Dendritic cell treated with granulocyte-macrophage colony-stimulating factor and Interleukin-4, amounts not matched to agents 40 ng/mL and 50 ng/mL, for 4 days (primary cell): Measurements from ENCODE around the gene MYT1.
"Not testable (repeated sequence)": the region's sequence is repeated elsewhere in the genome, so short reads cannot be mapped to it uniquely, and the experiment has no call there.

ENCODE experiments used
- H3K27ac Mint-ChIP-seq: one replicate; pipeline ENCODE4 v1.8.0; 2022; ENCODE audit warnings: mild to moderate bottlenecking, mixed read lengths
- H3K27me3 Mint-ChIP-seq: one replicate; pipeline ENCODE4 v1.8.0; 2022; ENCODE audit warnings: mild to moderate bottlenecking, mixed read lengths
- H3K36me3 Mint-ChIP-seq: one replicate; pipeline ENCODE4 v1.8.0; 2022; ENCODE audit warnings: low read depth, mixed read lengths
- H3K4me1 Mint-ChIP-seq: one replicate; pipeline ENCODE4 v1.8.0; 2022; ENCODE audit warnings: low read depth, mixed read lengths
- H3K4me3 Mint-ChIP-seq: one replicate; pipeline ENCODE4 v1.8.0; 2022; ENCODE audit warnings: mild to moderate bottlenecking, moderate library complexity, mixed read lengths
- H3K9me3 Mint-ChIP-seq: one replicate; pipeline ENCODE4 v1.8.0; 2022; ENCODE audit warnings: mixed read lengths
- intact Hi-C: fragments of 100-400 bp; cut with micrococcal nuclease; formaldehyde crosslinking; loops from one replicate; pipeline ENCODE4 v1.15.0; 2022

MYT1 gene

GRCh38 chr20:64180673-64181072, 16.4 kb downstream of the MYT1 start:
- intact Hi-C loops, result no loop called here
- no peak overlapping the region for H3K4me3 Mint-ChIP-seq
- no peaks in the 10 kb centered on the region for H3K4me1 Mint-ChIP-seq
- peaks cover 6% of the 10 kb centered on the region for H3K9me3 Mint-ChIP-seq
- no peaks in the 10 kb centered on the region for H3K36me3 Mint-ChIP-seq
- peaks cover 4% of the 10 kb centered on the region for H3K27me3 Mint-ChIP-seq
- no peak overlapping the region for H3K27ac Mint-ChIP-seq

DNA sequence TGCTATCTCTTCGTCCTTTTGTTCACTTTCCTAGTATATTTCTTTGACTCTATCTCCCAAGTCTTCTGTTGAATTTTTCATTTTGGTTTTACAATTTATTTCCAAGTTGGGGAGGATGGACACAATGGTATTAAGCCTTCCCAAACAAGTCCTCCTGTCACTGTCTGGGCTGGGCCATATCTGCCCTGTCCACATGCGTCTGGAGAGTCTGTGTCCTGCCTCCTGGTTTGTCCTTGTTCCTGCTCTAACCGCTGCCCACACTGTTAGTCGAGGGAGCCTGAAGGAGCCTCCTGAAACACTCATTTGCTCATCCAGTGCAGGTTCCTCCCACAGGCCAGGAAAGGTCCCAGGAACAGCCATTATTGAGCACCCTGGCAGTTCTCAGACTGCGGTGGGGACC, 17.1 kb downstream of the MYT1 start:
- peaks cover 6% of the 10 kb centered on the region for H3K9me3 Mint-ChIP-seq
- no peaks in the 10 kb centered on the region for H3K4me1 Mint-ChIP-seq
- H3K36me3 Mint-ChIP-seq, result no peaks in the 10 kb centered on the region
- H3K27me3 Mint-ChIP-seq, result peaks cover 2% of the 10 kb centered on the region
- H3K27ac Mint-ChIP-seq, result no peak overlapping the region
- intact Hi-C loops, result no loop called here
- H3K4me3 Mint-ChIP-seq, result no peak overlapping the region

- H3K4me1 Mint-ChIP-seq, result no peaks in the 10 kb centered on the region
- H3K9me3 Mint-ChIP-seq, result peaks cover 6% of the 10 kb centered on the region
- H3K27ac Mint-ChIP-seq, result no peak overlapping the region
- H3K36me3 Mint-ChIP-seq, result no peaks in the 10 kb centered on the region
- no peak overlapping the region for H3K4me3 Mint-ChIP-seq
- intact Hi-C loops, result no loop called here
- H3K27me3 Mint-ChIP-seq, result peaks cover under 1% of the 10 kb centered on the region
Measured at GRCh38 chr20:64182146-64182865, 18.1 kb downstream of the MYT1 start.

DNA sequence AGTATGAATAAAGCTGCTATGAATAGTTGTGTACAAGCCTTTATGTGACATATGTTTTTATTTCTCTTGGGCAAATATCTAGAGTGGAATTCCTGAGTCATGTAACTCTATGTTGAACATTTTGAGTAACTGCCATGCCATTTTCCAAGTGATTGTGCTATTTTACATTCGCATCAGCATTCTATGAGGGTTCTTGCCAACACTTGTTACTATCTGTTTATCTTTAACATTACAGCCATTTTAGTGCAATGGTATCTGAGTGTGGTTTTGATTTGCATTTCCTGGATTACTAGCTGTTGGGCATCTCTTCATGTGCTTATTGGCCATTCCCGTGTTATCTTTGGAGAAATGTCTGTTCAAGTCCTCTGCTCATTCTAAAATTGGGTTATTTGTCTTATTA, 19.1 kb downstream of the MYT1 start:
- Mint-ChIP-seq H3K27me3 (no peaks in the 10 kb centered on the region), H3K27ac (no peak overlapping the region), H3K9me3 (peaks cover 6% of the 10 kb centered on the region), H3K4me3 (no peak overlapping the region), H3K36me3 (no peaks in the 10 kb centered on the region), H3K4me1 (no peaks in the 10 kb centered on the region)
- intact Hi-C loops, result no loop called here

DNA sequence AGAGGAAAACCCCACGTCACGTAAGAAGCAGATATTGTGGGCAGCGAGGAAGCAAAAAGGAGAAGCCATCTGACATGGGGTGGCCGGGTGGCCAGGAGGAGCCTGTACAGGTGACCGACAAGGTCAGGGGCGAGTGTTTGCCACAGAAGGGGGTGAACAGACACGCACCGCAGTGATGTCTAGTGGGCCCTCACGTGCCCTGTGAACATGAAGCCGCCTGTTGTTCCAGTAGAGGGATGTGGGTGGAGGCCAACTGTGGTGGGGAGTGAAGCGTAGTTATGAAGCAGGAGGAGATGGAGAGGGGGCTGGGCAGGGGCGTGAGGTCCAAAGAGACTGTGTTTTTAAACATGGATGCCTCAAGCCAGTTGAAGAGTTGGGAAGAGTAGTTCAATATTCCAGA, 20.5 kb downstream of the MYT1 start:
- Mint-ChIP-seq H3K27ac (no peak overlapping the region), H3K36me3 (no peaks in the 10 kb centered on the region), H3K9me3 (peaks cover 4% of the 10 kb centered on the region), H3K27me3 (no peaks in the 10 kb centered on the region), H3K4me3 (no peak overlapping the region), H3K4me1 (no peaks in the 10 kb centered on the region)
- intact Hi-C loops, result no loop called here

DNA sequence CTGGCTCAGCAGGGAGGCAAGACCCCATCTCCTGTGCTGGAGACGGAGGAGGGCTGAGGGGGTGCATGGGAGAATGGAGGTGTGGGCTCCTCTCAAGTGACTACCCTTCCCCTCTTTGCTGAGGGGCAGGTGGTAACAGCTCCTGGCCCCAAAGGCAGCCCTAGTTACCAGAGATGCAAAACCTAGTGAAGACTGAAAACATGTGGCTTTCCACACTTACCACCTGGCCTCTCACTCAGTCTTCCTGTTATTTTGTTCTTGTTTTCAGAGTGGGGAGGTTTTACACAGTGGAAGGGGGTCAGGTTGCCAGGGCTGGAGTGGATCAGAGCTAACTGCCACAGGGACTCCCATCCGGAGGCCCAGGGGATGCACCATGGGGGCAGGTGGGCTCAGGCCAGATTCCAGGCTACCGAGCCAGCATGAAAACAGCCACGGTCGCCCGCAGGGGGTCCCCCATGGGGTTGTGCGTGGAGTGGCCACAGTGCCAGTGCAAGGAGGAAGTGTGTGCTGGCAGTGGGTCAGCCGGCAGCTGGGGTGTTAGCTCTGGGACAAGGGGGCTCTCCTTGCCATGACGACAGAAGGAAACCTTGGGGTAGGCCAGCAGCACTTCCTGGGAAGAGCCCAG, 21.1 kb downstream of the MYT1 start:
- Mint-ChIP-seq H3K36me3 (no peaks in the 10 kb centered on the region), H3K27me3 (no peaks in the 10 kb centered on the region), H3K27ac (no peak overlapping the region), H3K4me1 (no peaks in the 10 kb centered on the region), H3K4me3 (no peak overlapping the region), H3K9me3 (no peaks in the 10 kb centered on the region)
- intact Hi-C loops, result no loop called here

- intact Hi-C loops, result no loop called here
- Mint-ChIP-seq H3K27ac (no peak overlapping the region), H3K4me3 (no peak overlapping the region), H3K27me3 (no peaks in the 10 kb centered on the region), H3K36me3 (no peaks in the 10 kb centered on the region), H3K9me3 (no peaks in the 10 kb centered on the region), H3K4me1 (no peaks in the 10 kb centered on the region)
Measured at GRCh38 chr20:64186071-64186598, 21.9 kb downstream of the MYT1 start.

- H3K27ac Mint-ChIP-seq, H3K4me1 Mint-ChIP-seq, H3K9me3 Mint-ChIP-seq, H3K27me3 Mint-ChIP-seq, intact Hi-C loops, H3K36me3 Mint-ChIP-seq, H3K4me3 Mint-ChIP-seq: not testable (repeated sequence)
Measured at GRCh38 chr20:64187213-64187612, 23.0 kb downstream of the MYT1 start.

DNA sequence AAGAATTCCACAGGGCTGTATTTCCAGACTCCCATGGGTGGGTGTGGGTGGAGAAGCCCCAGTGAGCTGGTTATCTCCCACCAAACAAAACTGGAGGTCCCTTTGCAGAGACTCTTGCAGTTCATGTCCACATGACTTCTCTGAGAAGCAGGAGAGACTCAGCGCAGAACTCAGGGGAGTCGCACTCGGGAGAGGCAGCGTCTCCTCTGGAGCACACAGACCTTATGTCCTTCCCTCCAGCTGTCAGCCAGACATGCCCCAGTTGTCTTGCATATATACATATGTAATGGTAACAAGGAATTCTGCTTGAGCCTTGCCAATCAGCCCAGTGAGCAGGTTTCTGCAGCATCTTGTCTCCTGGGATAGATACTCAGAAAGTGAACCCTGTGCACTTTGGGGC, 23.8 kb downstream of the MYT1 start:
- Mint-ChIP-seq H3K4me3 (no peak overlapping the region), H3K9me3 (no peaks in the 10 kb centered on the region), H3K4me1 (no peaks in the 10 kb centered on the region), H3K27ac (no peak overlapping the region), H3K27me3 (no peaks in the 10 kb centered on the region), H3K36me3 (no peaks in the 10 kb centered on the region)
- intact Hi-C loops, result no loop called here

DNA sequence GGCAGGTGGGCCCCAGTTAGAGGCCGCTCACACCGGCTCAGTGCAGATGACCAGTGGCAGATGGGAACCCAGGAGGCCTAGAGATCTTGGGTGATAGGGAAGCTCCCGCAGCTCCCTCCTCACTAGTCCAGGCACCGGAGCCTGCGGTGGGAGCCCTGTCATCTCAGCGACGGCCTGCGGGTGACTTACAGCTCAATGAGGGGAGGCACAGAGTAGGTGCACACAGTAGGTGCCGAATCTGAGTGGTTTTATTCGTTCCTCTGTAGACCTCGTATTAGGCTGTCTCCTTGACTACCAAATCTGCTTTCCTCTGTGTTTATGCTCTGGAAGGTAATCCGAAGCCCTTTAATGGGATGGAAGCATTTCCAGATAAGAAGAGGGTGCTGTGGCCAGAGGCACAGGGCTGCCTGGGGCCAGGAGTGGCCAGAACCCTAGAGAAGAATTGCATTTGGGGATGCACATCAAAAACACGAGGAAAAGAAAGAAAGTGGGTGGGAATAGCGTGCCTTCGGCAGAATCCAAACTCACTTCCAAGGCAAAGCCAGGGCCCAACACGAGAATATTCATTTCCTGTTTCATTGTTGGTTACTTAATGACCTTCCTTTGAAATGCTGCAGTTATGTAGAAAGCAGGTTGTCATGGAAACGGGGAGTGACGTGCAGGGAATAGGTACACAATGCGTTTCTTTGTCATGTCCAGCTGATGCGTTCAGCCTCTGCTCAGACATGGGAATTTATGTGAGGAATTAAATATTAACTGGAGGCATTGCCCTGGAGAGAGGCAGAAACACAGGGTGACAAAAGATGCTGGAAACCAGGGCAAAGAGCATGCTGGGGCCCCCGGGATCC, 24.7 kb downstream of the MYT1 start:
- Mint-ChIP-seq H3K4me3 (no peak overlapping the region), H3K27ac (no peak overlapping the region), H3K9me3 (no peaks in the 10 kb centered on the region), H3K27me3 (no peaks in the 10 kb centered on the region), H3K36me3 (no peaks in the 10 kb centered on the region), H3K4me1 (no peaks in the 10 kb centered on the region)
- intact Hi-C loops, result no loop called here

GRCh38 chr20:64189530-64189966, 25.3 kb downstream of the MYT1 start:
- peaks cover 3% of the 10 kb centered on the region for H3K27me3 Mint-ChIP-seq
- no peak overlapping the region for H3K27ac Mint-ChIP-seq
- intact Hi-C loops, result no loop called here
- no peaks in the 10 kb centered on the region for H3K4me1 Mint-ChIP-seq
- no peaks in the 10 kb centered on the region for H3K9me3 Mint-ChIP-seq
- H3K36me3 Mint-ChIP-seq, result no peaks in the 10 kb centered on the region
- H3K4me3 Mint-ChIP-seq, result no peak overlapping the region

GRCh38 chr20:64189986-64190385, 25.7 kb downstream of the MYT1 start:
- Mint-ChIP-seq H3K9me3 (no peaks in the 10 kb centered on the region), H3K27me3 (peaks cover 3% of the 10 kb centered on the region), H3K4me1 (no peaks in the 10 kb centered on the region), H3K27ac (no peak overlapping the region), H3K4me3 (no peak overlapping the region), H3K36me3 (no peaks in the 10 kb centered on the region)
- intact Hi-C loops, result no loop called here

DNA sequence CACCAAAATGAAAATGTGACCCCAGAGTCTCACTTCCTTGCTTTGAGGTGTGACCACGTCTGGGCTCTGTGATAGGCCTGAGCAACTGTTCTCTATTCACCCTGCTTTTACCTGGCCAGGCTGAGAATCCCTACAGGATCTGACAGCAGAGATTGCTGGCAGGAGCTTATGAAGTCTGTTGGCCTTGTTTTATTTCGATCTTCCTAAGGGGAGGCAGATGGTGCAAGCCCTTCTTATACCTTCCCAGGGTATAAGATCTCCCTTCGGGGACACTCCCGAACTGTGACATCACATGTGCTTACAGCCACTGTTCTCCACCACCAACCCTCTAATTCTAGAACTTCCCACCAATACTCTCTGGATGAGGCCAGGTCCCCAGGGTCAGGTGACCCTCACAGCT, 26.8 kb downstream of the MYT1 start:
- no peak overlapping the region for H3K4me3 Mint-ChIP-seq
- no peaks in the 10 kb centered on the region for H3K9me3 Mint-ChIP-seq
- intact Hi-C loops, result no loop called here
- no peaks in the 10 kb centered on the region for H3K4me1 Mint-ChIP-seq
- H3K27ac Mint-ChIP-seq, result no peak overlapping the region
- H3K27me3 Mint-ChIP-seq, result peaks cover 3% of the 10 kb centered on the region
- no peaks in the 10 kb centered on the region for H3K36me3 Mint-ChIP-seq

GRCh38 chr20:64192406-64192805, 28.2 kb downstream of the MYT1 start:
- Mint-ChIP-seq H3K4me1 (no peaks in the 10 kb centered on the region), H3K27me3 (peaks cover 3% of the 10 kb centered on the region), H3K9me3 (no peaks in the 10 kb centered on the region), H3K4me3 (no peak overlapping the region), H3K27ac (no peak overlapping the region), H3K36me3 (no peaks in the 10 kb centered on the region)
- intact Hi-C loops, result no loop called here
